Activated CD4-positive, CD25-positive, alpha-beta regulatory T cell (primary cell): Measurements from ENCODE around the gene TSPY2.
"Not testable (repeated sequence)": the region's sequence is repeated elsewhere in the genome, so short reads cannot be mapped to it uniquely, and the experiment has no call there.

Experiments used
- DNase-seq, 4 experiments: peaks; one replicate each; lab custom pipeline; 2025; lab: John Stamatoyannopoulos, UW

The TSPY2 gene

DNA sequence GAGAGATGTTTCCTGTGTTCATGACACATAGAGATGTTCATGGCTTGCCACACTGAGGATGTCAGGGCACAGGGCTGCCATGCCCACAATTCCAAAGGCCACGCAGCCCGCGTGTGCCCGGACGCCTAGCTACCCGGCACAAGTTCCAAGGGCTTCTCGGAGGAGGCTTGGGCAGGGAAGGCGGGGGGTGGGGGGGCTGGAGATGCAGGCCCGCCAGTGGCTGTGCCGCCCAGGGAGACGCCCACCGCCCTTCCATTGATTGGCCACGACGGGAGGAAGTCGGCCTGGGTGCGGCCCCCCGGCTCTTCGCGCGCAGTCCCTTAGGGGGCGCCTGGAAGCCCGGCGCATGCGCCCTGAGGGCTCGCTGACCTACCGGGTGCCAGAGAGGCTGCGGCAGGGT is at the start of gene TSPY2:
Gene TSPY2, plus strand, starts transcription at position 301 of the 400 bp plus-strand sequence. Its CDS starts 46 bp downstream, at position 347.
- not testable (repeated sequence) for DNase-seq

DNA sequence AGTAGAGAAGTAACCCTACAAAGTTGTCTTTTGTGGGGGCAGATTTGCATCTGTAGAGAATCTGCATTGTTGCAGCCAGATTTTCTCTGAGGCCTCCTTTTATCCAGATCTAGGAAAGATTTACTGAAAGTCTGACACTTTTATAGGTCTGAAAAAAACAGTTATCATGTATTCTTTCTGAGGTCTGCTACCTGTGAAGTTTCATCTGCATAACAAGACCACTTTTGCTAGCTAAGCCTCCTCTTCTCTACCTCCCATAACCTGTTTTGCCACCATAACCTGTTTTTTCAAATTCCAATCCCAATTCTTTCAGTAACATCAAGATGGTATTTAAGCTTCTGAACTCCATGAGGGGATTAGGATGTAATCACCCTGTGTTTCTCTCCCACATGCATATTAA is 36.5 kb upstream of the TSPY2 start:
- DNase-seq, result not testable (repeated sequence)

DNA sequence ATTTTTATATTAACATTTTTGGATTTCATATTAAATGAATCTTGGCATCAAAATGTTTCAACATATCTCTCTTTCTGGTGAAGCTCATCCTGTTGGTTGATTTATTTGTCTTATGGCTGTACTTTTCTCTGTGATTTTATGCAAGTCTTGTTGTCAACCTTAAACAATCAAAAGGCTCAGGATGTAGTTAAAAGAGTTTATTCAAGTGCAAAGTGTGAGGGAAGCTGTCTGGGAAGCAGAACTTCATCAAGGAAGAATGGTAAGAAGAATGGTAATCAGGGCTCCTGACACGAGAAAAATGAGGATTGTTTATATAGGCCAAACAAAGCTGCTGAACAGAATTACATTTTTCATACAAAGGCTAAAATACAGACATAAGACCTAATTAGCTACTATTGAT is 29.0 kb upstream of the TSPY2 start:
- not testable (repeated sequence) for DNase-seq

DNA sequence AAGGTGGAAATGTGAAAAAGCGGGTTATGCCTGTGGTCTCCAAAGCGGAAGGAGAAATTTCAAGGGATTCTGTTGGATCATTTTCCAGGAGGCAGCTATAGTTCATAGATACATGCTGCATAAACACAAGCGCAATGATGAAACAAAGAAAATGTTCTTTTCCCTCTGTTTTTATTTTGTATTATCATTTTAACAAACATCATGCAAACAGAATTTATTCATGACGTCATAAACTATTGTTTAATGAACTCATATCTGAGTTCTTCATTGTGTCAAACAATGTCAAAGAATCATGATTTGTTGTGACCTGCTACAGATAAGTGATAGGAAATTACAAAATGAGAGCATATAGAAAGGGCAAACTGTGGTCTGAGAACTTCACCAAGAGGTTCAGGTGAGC is 23.8 kb downstream of the TSPY2 start:
- DNase-seq, result not testable (repeated sequence)
